HCT116 (cell line): ENCODE measurements around the gene GDI1.

ENCODE experiments used
- ATF3 ChIP-seq: IDR thresholded peaks from 2 replicates; pipeline ENCODE4 v1.6.1; 2012
- CBX3 ChIP-seq: IDR thresholded peaks from 2 replicates; pipeline ENCODE4 v1.6.1; 2012; ENCODE audit warnings: low read depth
- CTCF ChIP-seq, 3 experiments: fragments of 200-600 bp in 1 of 3; sonication (generic) in 1 of 3; IDR thresholded peaks in 2 of 3; conservative IDR thresholded peaks in 1 of 3; 2 replicates each; pipeline ENCODE4 v1.5.1; 2012 to 2017; ENCODE audit warnings: low read depth in 2 of 3, low read length in 2 of 3, antibody characterized with exemption in 1 of 3, borderline replicate concordance in 1 of 3, control low read depth in 1 of 3, mild to moderate bottlenecking in 1 of 3, mixed read lengths in 1 of 3, mixed run types in 1 of 3, moderate library complexity in 1 of 3; ENCODE audit not compliant: insufficient read depth in 1 of 3
- EZH2 ChIP-seq: fragments of 200-600 bp; sonication (generic); IDR thresholded peaks from 2 replicates; pipeline ENCODE4 v1.6.1; 2017; ENCODE audit warnings: antibody characterized with exemption, mixed run types
- POLR2A ChIP-seq: IDR thresholded peaks from 2 replicates; pipeline ENCODE4 v1.7.0; 2011; ENCODE audit warnings: borderline replicate concordance; ENCODE audit not compliant: insufficient read depth, insufficient read length; ENCODE audit errors: extremely low read depth
- POLR2AphosphoS5 ChIP-seq: IDR thresholded peaks from 2 replicates; pipeline ENCODE4 v1.6.1; 2011; ENCODE audit warnings: mild to moderate bottlenecking, low read depth, low read length, moderate library complexity
- RAD21 ChIP-seq: IDR thresholded peaks from 2 replicates; pipeline ENCODE4 v1.6.1; 2012; ENCODE audit warnings: low read depth, mild to moderate bottlenecking
- REST ChIP-seq: IDR thresholded peaks from 2 replicates; pipeline ENCODE4 v1.6.1; 2012; ENCODE audit warnings: low read depth
- SIN3A ChIP-seq: IDR thresholded peaks from 2 replicates; pipeline ENCODE4 v1.6.1; 2012; ENCODE audit warnings: low read depth
- TCF7L2 ChIP-seq: IDR thresholded peaks from 2 replicates; pipeline ENCODE4 v1.7.0; 2011; ENCODE audit warnings: borderline replicate concordance, inconsistent platforms; ENCODE audit not compliant: insufficient read depth, insufficient read length; ENCODE audit errors: extremely low read depth
- ZBTB33 ChIP-seq: IDR thresholded peaks from 2 replicates; pipeline ENCODE4 v1.6.1; 2011; ENCODE audit warnings: mild to moderate bottlenecking, low read length, moderate library complexity; ENCODE audit not compliant: insufficient replicate concordance; ENCODE audit errors: extremely low read depth

GRCh38 chrX:154489182-154489581 is 52.2 kb downstream of the GDI1 start:
- no peak for TF ChIP-seq ATF3
- no peak for TF ChIP-seq EZH2
- TF ChIP-seq CTCF (IDR thresholded peaks at IDR 0.05 in 2 of 3, conservative IDR thresholded peaks at IDR 0.05 in 1 of 3; ENCODE audit: borderline replicate concordance in 1 of 3, insufficient read depth in 1 of 3, low read depth in 2 of 3, low read length in 2 of 3): no peak
- TF ChIP-seq ZBTB33: no peak
- TF ChIP-seq RAD21: no peak
- no peak for TF ChIP-seq POLR2A
- no peak for TF ChIP-seq SIN3A
- no peak for TF ChIP-seq CBX3
- TF ChIP-seq TCF7L2: no peak
- TF ChIP-seq REST: no peak
- no peak for TF ChIP-seq POLR2AphosphoS5
